CD4-positive, alpha-beta T cell (primary cell): ENCODE results near the gene GRID1. TPM values are rescaled to one million over a fixed set of nuclear protein-coding genes. Genes with fewer than 3 reads are reported as not detected.

Source experiments
- ATAC-seq: fragments of 200-7000 bp; cut with Tn5 transposase; one replicate; pipeline ENCODE4 v1.10.0; 2022; ENCODE audit warnings: mild to moderate bottlenecking; ENCODE audit not compliant: poor library complexity
- CTCF ChIA-PET: fragments of 350-600 bp; sonication (Branson Sonifier 250); formaldehyde crosslinking; loops from one replicate; lab custom pipeline; 2021; ENCODE audit warnings: antibody characterized with exemption, inconsistent platforms; lab: Charles Lee
- POLR2A ChIA-PET: fragments of 350-600 bp; sonication (Branson Sonifier 250); formaldehyde crosslinking; loops from one replicate; lab custom pipeline; 2021; ENCODE audit warnings: antibody characterized with exemption, inconsistent platforms; lab: Charles Lee
- DNase-seq, 14 experiments: peaks; one replicate each; pipeline ENCODE4 v3.0.0-alpha.2; 2013 to 2020; ENCODE audit warnings: mixed read lengths in 2 of 14
- H3K27ac ChIP-seq, 2 donors: one replicate each; pipeline versions ENCODE4 v1.5.1 to v1.7.0; 2013; ENCODE audit warnings: low read length in 2 of 2, low read depth in 1 of 2, mild to moderate bottlenecking in 1 of 2
- H3K27me3 ChIP-seq, 2 experiments: 1 replicate in 1 of 2; 2 replicates in 1 of 2; pipeline versions ENCODE4 v1.6.1 to v1.7.0; 2013; ENCODE audit warnings: low read length in 2 of 2, control low read depth in 1 of 2, mild to moderate bottlenecking in 1 of 2, moderate library complexity in 1 of 2; ENCODE audit not compliant: insufficient read depth in 2 of 2, control insufficient read depth in 1 of 2
- H3K36me3 ChIP-seq: one replicate; pipeline ENCODE4 v1.6.1; 2013; ENCODE audit warnings: low read length, control low read depth; ENCODE audit not compliant: insufficient read depth
- H3K4me1 ChIP-seq: one replicate; pipeline ENCODE4 v1.6.1; 2013; ENCODE audit warnings: low read length, control low read depth; ENCODE audit not compliant: insufficient read depth
- H3K4me3 ChIP-seq: one replicate; pipeline ENCODE4 v1.5.1; 2013; ENCODE audit warnings: mild to moderate bottlenecking, low read length, moderate library complexity
- H3K9me3 ChIP-seq, 2 experiments: 1 replicate in 1 of 2; 2 replicates in 1 of 2; pipeline versions ENCODE4 v1.6.1 to v1.7.0; 2013; ENCODE audit warnings: low read length in 2 of 2, mild to moderate bottlenecking in 2 of 2, control low read depth in 1 of 2, moderate library complexity in 1 of 2; ENCODE audit not compliant: control insufficient read depth in 1 of 2, insufficient read depth in 1 of 2
- H3K27ac Mint-ChIP-seq: one replicate; pipeline ENCODE4 v1.8.0; 2020; ENCODE audit warnings: mixed read lengths
- H3K27me3 Mint-ChIP-seq: one replicate; pipeline ENCODE4 v1.8.0; 2021; ENCODE audit warnings: mixed read lengths
- H3K36me3 Mint-ChIP-seq: one replicate; pipeline ENCODE4 v1.8.0; 2021; ENCODE audit warnings: low read depth, mixed read lengths
- H3K4me1 Mint-ChIP-seq: one replicate; pipeline ENCODE4 v1.8.0; 2021; ENCODE audit warnings: low read depth, mixed read lengths
- H3K4me3 Mint-ChIP-seq: one replicate; pipeline ENCODE4 v1.8.0; 2020; ENCODE audit warnings: mild to moderate bottlenecking, mixed read lengths
- H3K9me3 Mint-ChIP-seq: one replicate; pipeline ENCODE4 v1.8.0; 2020; ENCODE audit warnings: mixed read lengths
- intact Hi-C, 2 experiments: fragments of 100-400 bp; cut with DNase I in 1 of 2; cut with micrococcal nuclease in 1 of 2; formaldehyde crosslinking; loops; one replicate each; pipeline versions ENCODE4 v1.15.1 to v1.9.0; 2023 to 2025; cut with DNase I, micrococcal nuclease
- total RNA-seq, 174 experiments: library from RNA in 2 of 174; stranded (reverse) in 2 of 174; gene quantifications; one replicate each; pipeline ENCODE4 v1.2.3 and lab custom pipeline; 2021 to 2026
- TF ChIP-seq, protein P1 (sequence below): fragments of 200-600 bp; IDR thresholded peaks from one replicate; pipeline ENCODE4 v1.8.0; 2022; ENCODE audit warnings: antibody characterized with exemption, mild to moderate bottlenecking

The GRID1 gene
- total RNA-seq, 2 experiments from 2014 or later: not detected

DNA sequence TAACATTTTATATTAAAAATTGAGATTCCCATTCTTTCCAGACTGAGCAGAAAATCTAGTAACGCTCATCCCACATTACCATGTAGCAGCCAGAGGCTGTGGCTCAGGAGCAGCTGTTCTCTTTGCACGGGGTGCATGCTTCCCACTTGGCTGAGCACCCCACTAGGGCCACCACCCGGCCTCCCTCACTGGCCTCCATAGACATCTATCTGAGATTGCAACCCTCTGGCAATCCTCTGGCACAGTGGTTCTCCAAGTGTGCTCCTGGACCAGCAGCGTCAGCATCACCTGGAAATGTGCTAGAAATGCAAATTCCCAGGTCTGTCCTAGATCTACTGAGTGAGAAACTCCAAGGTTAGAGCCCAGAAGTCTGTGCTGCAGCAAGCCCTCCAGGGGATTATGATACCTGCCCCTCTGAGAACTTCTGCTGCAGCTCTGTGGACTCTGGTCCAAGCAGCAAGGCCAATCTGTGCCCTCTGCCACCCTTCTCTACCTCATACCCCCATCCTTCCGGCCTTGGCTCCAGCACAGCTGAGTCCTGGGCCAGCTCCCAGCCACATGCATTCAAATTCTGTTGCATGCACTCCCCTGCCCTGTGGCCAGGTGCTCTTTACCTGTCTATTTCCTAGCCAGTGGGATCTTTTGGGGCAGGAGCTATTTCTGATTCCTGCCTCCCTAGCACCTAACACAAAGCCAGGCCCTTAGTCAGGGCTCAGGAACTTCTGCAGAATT, 301.5 kb downstream of the GRID1 start:
- H3K36me3 Mint-ChIP-seq: no peaks in the 10 kb centered on the region
- Histone ChIP-seq H3K9me3 (no peaks in the 10 kb centered on the region), H3K36me3 (no peaks in the 10 kb centered on the region), H3K4me1 (no peaks in the 10 kb centered on the region), H3K4me3 (no peak overlapping the region), H3K27ac (no peak overlapping the region), H3K27me3 (no peaks in the 10 kb centered on the region)
- H3K27me3 Mint-ChIP-seq: no peaks in the 10 kb centered on the region
- DNase-seq: no peak
- H3K4me1 Mint-ChIP-seq: no peaks in the 10 kb centered on the region
- TF ChIP-seq, protein P1, sequence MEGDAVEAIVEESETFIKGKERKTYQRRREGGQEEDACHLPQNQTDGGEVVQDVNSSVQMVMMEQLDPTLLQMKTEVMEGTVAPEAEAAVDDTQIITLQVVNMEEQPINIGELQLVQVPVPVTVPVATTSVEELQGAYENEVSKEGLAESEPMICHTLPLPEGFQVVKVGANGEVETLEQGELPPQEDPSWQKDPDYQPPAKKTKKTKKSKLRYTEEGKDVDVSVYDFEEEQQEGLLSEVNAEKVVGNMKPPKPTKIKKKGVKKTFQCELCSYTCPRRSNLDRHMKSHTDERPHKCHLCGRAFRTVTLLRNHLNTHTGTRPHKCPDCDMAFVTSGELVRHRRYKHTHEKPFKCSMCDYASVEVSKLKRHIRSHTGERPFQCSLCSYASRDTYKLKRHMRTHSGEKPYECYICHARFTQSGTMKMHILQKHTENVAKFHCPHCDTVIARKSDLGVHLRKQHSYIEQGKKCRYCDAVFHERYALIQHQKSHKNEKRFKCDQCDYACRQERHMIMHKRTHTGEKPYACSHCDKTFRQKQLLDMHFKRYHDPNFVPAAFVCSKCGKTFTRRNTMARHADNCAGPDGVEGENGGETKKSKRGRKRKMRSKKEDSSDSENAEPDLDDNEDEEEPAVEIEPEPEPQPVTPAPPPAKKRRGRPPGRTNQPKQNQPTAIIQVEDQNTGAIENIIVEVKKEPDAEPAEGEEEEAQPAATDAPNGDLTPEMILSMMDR: no peak
- intact Hi-C loops: no loop called here
- no peak overlapping the region for H3K4me3 Mint-ChIP-seq
- H3K27ac Mint-ChIP-seq: no peak overlapping the region
- ATAC-seq: no peak
- no peaks in the 10 kb centered on the region for H3K9me3 Mint-ChIP-seq
- ChIA-PET POLR2A (no interaction called here), CTCF (no interaction called here)

DNA sequence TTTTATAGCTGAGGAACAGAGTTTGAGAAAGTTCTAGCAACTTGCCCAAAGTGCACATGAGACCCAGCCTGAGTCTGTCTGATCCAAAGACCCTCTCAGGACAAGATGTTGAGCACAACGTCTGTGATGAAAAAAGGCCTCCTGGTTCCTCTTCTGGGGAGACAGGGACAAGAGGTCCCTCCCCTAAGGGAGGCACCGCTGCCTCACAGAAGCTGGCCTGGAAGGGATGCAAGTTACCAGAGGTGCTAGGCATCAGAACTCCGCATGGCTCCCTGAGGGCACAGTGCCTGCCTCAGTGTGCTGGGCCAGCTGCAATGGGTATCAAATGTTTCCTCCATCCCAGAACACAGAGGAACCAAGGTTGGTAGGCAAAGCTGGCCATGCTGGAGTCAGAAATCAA, 302.4 kb downstream of the GRID1 start:
- Histone ChIP-seq H3K27me3 (no peaks in the 10 kb centered on the region), H3K9me3 (no peaks in the 10 kb centered on the region), H3K36me3 (no peaks in the 10 kb centered on the region), H3K27ac (no peak overlapping the region), H3K4me1 (no peaks in the 10 kb centered on the region), H3K4me3 (no peak overlapping the region)
- Mint-ChIP-seq H3K27me3 (no peaks in the 10 kb centered on the region), H3K4me1 (no peaks in the 10 kb centered on the region), H3K36me3 (no peaks in the 10 kb centered on the region), H3K27ac (no peak overlapping the region), H3K9me3 (no peaks in the 10 kb centered on the region), H3K4me3 (no peak overlapping the region)
- intact Hi-C loops: no loop called here
- DNase-seq: no peak
- ChIA-PET CTCF (no interaction called here), POLR2A (no interaction called here)
- no peak for ATAC-seq
- TF ChIP-seq, protein P1: no peak

DNA sequence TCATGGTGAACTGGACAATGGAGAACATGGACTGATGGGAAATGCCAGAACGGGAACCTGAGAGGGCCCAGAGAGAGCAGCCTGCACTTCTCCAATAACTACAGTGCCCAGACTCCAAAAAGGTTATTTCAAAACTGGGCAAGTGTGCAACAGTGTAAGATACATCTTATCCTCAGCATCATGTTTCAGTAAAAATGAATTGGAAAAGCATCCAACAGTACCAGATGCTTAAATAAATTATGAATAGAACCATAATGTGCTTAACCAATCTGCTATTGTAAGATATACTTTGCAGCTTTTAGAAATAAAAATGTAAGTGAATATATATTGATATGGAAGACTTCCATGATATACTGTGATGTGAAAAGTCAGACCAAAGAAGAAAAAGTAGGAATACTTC, 303.3 kb downstream of the GRID1 start:
- no peak overlapping the region for H3K27ac Mint-ChIP-seq
- TF ChIP-seq, protein P1: no peak
- H3K27ac ChIP-seq: no peak overlapping the region

More for the DNA sequence above, 303.3 kb downstream of the GRID1 start:
- Histone ChIP-seq H3K27me3 (no peaks in the 10 kb centered on the region), H3K9me3 (no peaks in the 10 kb centered on the region), H3K4me3 (no peak overlapping the region), H3K36me3 (no peaks in the 10 kb centered on the region), H3K4me1 (no peaks in the 10 kb centered on the region)
- intact Hi-C loops: no loop called here
- no peaks in the 10 kb centered on the region for H3K9me3 Mint-ChIP-seq
- H3K4me1 Mint-ChIP-seq: no peaks in the 10 kb centered on the region
- ATAC-seq: no peak
- H3K27me3 Mint-ChIP-seq: no peaks in the 10 kb centered on the region
- no peaks in the 10 kb centered on the region for H3K36me3 Mint-ChIP-seq
- POLR2A ChIA-PET: no interaction called here
- CTCF ChIA-PET: no interaction called here
- no peak overlapping the region for H3K4me3 Mint-ChIP-seq
- no peak for DNase-seq
